GM12873 (cell line): ENCODE results near the gene YTHDF2.

Source experiments
- CTCF ChIP-seq: IDR thresholded peaks from 2 replicates; pipeline ENCODE4 v1.5.1; 2012; ENCODE audit warnings: low read depth, mild to moderate bottlenecking, moderate library complexity, low read length, control low read depth; ENCODE audit not compliant: insufficient read depth; ENCODE audit errors: missing control alignments

Gene YTHDF2

GRCh38 chr1:28811766-28812668, 75.3 kb downstream of the YTHDF2 start, which contains the start of gene OPRD1:
Gene OPRD1, plus strand, starts transcription at chr1:28812170. Its CDS starts 214 bp downstream, at chr1:28812384.
- TF ChIP-seq CTCF: no peak

GRCh38 chr1:28812669-28813468, 76.1 kb downstream of the YTHDF2 start:
- TF ChIP-seq CTCF: no peak

- no peak for TF ChIP-seq CTCF
Measured at GRCh38 chr1:28813931-28814465, 77.3 kb downstream of the YTHDF2 start.

- no peak for TF ChIP-seq CTCF
Measured at GRCh38 chr1:28815533-28816185, 78.9 kb downstream of the YTHDF2 start.

- no peak for TF ChIP-seq CTCF
Measured at GRCh38 chr1:28817133-28817532, 80.4 kb downstream of the YTHDF2 start.

- TF ChIP-seq CTCF: no peak
Measured at GRCh38 chr1:28819020-28819419, 82.3 kb downstream of the YTHDF2 start.
